Stimulated activated CD4-positive, alpha-beta T cell treated with anti-CD3 and anti-CD28 coated beads, TNF-alpha, amount 100 ng/mL, for 24 hours (primary cell): ENCODE data around the gene ST6GALNAC6.
"Not testable (repeated sequence)": the region's sequence is repeated elsewhere in the genome, so short reads cannot be mapped to it uniquely, and the experiment has no call there.

ENCODE experiments used
- DNase-seq, 3 experiments: peaks; one replicate each; pipeline ENCODE4 v3.0.0-alpha.2; 2020; ENCODE audit warnings: low read depth in 3 of 3

The ST6GALNAC6 gene

GRCh38 chr9:127893392-127893791 is 6.0 kb downstream of the ST6GALNAC6 start:
- DNase-seq = no peak

DNA sequence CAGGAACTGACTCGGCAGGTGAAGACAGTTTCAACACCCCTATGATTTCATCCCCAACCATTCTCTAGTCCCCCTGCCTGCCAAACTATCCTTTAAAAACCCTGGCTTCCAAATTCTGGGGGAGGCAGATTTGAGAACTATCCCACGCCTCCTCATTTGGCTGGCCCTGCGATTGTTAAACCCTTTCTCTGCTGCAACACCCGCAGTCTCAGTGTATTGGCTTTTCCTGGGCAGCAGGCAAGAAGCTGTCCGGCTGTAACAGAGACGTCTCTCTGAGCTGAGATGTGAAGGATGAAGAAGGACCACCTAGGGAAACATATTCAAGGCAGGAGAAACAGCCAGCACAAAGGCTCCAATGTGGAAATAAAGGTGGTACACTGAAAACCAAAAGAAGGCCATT is 6.6 kb downstream of the ST6GALNAC6 start:
- DNase-seq = no peak

- no peak for DNase-seq
Observed at GRCh38 chr9:127890053-127890452, 9.3 kb downstream of the ST6GALNAC6 start.

DNA sequence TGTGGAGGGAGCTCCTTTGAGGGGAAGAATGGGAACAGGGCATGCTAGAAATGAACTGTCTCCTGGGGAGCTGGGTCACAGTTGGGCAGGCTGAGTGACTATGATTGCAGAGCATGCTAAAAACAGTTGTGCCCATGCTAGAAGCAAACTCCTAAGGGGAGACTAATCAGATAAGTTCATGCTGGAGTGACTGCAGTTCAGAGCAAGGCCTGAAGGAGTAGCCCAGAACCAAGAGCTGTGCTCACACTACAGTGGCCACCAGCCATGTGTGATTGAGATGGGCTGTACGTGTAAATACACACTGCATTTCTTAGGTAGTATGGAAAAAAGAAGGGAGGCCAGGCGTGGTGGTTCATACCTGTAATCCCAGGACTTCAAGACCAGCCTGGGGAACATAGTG is 11.6 kb downstream of the ST6GALNAC6 start:
- no peak for DNase-seq

- no peak for DNase-seq
Observed at GRCh38 chr9:127886401-127886972, 12.9 kb downstream of the ST6GALNAC6 start.

GRCh38 chr9:127885508-127886281 is 13.7 kb downstream of the ST6GALNAC6 start:
- no peak for DNase-seq

- DNase-seq = no peak
Observed at GRCh38 chr9:127884976-127885490, 14.4 kb downstream of the ST6GALNAC6 start.

DNA sequence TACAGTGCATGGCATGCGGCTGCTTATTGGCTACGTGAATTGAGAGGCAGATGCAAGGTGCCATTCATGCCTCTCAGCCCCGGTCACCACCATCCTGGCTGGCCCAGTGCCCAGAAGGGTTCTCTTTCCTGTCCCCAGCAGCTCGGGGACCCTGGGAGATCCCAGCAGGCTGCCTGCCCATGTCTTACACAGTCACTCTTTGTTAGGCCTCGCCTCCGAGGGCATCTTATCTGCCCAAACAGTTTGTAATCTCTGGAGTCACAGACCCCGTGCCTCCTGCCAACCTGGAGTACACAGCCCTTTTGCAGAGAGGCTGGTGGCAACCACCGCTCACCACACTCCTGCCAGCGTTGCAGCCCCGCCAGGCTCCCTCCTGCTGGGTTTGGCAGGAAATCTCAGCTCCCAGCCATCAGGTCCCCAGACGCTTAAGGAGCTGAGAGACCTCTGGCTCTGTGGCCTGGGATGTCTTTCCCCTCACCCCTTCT is 14.9 kb downstream of the ST6GALNAC6 start:
- no peak for DNase-seq

- DNase-seq = no peak
Observed at GRCh38 chr9:127883959-127884358, 15.4 kb downstream of the ST6GALNAC6 start.

GRCh38 chr9:127881715-127882114 is 17.7 kb downstream of the ST6GALNAC6 start:
- DNase-seq = not testable (repeated sequence)

- no peak for DNase-seq
Observed at GRCh38 chr9:127880143-127880542, 19.3 kb downstream of the ST6GALNAC6 start.

DNA sequence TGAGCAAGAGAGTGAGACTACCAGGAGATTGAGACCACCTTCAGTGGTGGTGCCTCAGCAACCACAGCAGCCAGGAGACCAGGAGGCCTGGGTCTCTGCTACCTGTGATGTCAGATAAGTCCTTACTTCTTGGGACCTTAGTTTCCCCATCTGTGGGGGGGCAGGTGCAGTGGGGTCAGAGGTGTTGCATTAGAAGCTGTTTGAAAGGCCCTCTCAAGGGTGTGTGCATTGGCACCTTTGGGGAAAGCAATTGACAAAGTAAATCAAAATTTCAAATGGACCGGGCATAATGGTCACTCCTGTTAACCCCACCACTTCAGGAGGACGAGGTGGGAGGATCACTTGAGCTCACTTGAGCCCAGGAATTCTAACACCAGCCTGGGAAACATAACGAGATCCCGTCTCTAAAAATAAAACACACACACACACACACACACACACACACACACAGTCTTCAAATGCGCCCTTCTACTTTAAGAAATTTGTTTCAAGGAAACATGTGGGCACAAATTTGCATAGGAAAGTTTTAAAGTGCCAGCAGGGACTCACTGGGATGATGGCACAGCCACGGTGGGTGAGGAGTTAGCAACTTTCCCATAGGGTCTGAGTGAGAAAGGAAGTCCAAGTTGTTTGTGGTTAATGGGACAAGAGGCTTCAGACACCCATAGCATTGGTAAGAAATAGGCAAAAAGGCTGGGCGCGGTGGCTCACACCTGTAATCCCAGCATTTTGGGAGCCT is 20.6 kb downstream of the ST6GALNAC6 start:
- DNase-seq = no peak

DNA sequence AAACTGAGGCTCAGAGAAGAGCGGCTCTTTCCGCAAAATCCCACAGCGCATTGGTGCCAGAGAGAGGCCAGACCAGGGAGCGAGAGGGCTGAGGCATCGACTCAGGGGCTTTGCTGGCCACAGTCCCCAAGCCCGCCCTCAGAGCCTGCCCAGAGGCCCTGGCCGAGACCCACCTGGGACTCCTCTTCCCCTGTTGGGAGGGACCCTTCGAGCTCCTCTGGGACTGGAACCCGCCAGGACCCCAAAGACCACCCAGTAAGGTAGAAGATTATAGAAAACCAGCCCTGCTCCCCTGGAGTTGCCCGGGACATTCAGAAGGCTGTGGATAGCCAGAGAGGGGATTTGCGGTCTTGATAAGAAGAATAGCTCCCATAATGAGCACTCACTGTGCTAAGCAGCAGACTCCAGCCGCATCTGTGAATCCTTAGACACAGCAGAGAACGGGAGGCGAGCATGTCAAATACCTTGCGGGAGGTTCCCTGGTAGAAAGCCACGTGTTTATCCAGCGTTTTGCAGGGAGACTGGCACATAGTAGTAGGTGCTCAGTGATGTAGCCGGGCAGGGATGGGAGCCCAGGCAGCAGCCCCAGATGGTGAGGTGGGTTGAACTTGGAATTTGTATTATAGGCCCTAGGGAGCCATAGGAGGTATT is 21.3 kb downstream of the ST6GALNAC6 start:
- DNase-seq = no peak

DNA sequence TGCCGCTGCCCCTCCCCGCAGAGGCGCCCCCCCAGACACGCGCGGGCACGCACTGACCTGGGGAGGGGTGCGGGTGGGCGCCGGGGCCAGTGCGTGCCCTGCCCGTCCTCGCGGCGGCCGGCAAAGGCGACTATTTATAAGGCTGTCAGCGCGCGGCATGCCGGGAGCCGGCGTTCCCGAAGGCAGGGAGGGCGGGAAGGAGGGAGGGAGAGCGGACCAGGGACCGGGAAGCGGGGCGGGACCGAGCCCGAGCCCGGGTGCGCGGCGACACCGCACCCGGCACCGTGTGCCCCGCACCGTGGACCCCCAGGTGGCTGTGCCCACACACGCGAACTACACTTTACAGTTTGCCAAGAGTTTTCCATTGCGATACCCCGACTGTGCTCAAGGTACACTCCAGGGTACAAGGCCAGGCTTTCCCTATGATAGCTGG is 21.8 kb downstream of the ST6GALNAC6 start, which contains the start of gene AK1:
AK1 (minus strand) TSS at position 110 of the 433 bp plus-strand sequence. CDS start 3,058 bp downstream, outside the sequence.
- DNase-seq = no peak

GRCh38 chr9:127876764-127877562 is 22.4 kb downstream of the ST6GALNAC6 start:
- no peak for DNase-seq

DNA sequence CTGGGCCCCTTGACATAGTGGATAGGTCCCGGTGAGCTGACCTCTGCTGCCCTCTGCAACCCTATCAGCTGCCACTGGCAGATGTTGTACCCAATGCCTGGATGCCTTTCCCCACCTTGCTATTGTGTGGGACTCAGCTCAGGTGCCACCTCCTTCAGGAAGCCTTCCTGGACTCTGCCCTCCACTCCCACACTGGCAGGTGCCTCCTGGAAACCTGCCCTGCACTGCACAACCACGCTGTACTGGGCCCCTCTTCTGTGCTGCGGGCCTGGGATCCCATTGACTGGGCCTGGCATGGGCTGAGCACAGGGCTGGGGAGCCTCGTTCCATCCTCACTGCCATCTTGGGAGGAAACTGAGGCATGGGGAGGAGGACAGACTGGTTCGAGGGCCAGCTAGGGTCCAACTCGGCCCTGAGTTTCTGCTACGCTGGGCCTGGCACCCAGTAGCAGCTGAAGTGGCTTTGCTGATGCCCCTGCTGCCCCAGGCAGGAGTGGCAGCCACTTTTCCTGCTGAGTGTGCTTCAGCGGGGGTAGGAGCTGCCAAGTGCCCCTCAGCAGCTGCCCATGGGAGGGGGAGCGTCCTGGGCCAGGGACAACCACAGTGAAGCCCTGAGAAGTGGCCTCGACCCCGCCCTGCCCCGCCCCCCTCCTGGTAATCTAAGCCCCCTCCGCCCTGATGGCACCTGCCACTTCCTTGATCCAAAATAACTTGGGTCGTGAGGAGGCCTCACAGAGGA is 23.2 kb downstream of the ST6GALNAC6 start:
- DNase-seq = no peak

DNA sequence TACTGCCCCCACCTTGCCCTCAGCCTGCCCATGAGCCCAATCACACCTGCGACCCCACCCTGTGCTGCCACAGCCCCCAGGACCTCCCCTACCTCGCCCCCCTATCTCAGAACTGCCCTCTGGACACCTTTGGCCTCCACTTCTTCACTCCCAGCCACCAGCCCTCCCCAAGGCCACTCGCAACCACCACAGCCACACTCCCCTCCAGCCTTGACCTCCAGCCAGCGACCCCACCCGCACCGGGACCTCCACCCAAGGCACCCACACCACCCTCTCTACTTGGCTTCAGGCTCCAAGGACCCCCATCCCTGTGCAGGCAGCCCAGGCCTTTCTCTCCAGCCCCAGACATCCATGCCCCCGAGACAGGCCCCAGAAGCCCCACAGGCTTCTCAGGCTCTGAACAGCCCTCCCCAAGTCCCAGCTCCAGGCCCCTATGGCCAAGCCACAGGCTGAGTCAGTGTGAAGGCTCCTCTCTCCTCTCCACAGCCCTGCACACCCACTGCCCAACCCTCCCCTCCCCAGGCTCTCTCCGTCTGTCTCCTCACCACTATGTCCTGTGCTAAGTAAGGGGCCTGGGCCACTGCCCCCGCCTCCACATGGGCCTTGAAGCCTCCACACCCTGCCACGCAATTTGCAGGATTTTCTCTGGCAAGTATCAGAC is 24.0 kb downstream of the ST6GALNAC6 start:
- no peak for DNase-seq

DNA sequence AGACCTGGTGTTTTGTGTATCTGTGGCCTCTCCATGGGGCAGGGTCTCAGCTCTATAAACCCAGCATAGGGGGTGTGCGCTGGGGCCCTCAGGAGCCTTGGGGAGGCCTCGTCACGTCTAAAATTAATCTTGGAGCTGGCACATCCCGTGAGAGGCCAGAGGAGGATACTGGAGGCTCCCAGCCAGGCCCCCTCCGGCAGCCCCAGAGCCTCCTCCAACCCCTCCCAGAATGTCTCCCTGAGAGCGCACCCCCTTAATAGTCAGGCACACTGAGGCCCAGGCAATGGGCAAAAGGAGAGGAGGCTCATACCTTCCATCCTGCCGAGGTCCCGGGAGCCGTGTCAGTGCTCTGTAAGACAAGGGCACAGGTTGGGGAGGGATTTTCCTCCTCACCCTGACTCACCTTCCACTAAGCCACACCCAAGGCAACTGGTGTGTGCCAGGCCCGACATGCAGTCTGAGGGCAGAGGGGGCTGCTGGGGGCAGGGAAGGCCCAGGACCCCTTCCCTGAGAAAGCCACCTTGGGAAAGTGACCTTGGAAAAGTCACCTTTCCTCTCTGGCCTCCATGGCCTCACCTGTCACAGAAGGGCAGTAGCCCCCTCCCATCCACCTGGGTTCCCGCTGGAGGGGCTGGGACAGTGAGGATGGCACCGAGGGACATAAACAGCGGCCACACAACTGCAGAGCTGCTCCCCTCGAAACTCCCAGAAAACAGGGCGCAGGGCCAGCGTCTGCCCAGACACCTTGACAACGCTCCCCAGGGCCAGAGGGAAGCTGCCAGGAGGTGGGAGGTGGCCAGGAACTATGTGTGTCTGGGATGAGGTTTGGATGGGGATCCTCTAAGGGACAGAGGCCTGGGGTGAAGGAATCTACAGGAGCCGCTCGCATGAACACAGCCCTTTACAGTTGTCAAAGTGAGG is 24.8 kb downstream of the ST6GALNAC6 start:
- no peak for DNase-seq

GRCh38 chr9:127873886-127874285 is 25.5 kb downstream of the ST6GALNAC6 start:
- no peak for DNase-seq
